CD1c-positive myeloid dendritic cell (primary cell): Measurements from ENCODE around the gene LIN28A.

Experiments used
- DNase-seq: peaks from one replicate; pipeline ENCODE4 v3.0.0-alpha.2; 2016; ENCODE audit errors: extremely low spot score

The LIN28A gene

DNA sequence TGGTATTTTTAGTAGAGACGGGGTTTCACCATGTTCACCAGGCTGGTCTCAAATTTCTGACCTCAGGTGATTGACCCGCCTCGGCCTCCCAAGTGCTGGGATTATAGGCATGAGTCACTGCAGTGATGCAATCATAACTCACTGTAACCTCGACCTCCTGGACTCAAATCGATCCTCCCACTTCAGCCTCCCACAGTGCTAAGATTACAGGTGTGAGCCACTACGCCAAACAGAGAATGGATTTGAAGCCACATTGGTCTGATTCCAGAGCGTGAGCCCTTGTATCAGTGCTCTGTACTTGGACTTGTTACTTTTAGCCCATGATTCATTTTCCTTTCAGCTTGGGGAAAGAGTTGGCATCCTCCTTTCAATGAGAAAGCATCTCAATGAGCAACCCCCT lies 23.2 kb upstream of the LIN28A start:
- no peak for DNase-seq

GRCh38 chr1:26388791-26389445 lies 21.7 kb upstream of the LIN28A start:
- no peak for DNase-seq

DNA sequence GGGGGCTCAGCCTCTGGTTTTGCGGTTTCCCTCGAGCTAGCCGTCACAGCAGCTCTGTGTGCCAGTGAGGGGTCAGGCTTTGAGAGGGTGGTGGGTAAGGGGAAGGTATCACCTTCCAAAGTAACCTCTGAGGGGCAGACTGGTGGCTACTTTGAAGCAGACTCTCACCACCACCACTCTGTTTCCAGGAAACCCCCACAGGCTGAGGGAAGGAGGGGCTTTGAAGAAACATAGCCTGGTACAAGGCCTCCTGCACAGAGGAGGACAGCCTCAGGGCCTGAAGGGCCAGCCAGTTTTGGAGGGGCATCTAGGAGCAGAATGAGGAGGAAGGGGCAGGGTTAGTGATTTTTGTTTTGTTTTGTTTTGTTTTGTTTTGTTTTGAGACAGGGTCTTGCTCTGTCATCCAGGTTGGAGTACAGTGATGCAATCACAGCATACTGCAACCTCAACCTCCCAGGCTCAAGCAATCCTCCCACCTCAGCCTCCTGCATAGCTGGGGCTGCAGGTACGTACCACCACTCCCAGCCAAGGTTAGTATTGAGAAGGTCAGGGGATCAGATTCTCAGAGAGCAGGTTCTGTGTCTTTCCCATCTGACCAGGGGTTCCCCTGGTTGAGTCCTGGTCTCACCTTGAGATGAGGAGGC lies 20.9 kb upstream of the LIN28A start:
- DNase-seq: no peak

GRCh38 chr1:26391450-26391849 lies 19.2 kb upstream of the LIN28A start:
- peak; percentile 65 for DNase-seq

DNA sequence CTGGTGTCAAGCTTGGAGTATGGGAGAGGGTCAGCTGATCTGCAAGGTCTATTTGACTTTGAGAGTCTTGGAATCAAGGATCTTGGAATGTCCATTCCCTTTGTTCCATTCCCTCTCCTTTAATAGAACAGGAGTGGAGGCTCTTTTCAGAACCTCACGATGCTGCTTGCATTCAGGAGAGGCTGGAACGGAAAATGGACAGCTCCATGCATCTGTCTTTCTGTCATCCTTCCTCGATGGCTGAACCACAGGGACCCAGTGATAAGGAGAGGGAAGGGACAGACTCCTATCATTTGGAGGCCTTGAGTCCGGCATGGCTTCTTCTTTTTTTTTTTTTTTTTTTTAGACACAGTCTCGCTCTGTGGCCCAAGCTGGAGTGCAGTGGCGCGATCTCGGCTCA lies 14.9 kb upstream of the LIN28A start:
- DNase-seq: no peak

DNA sequence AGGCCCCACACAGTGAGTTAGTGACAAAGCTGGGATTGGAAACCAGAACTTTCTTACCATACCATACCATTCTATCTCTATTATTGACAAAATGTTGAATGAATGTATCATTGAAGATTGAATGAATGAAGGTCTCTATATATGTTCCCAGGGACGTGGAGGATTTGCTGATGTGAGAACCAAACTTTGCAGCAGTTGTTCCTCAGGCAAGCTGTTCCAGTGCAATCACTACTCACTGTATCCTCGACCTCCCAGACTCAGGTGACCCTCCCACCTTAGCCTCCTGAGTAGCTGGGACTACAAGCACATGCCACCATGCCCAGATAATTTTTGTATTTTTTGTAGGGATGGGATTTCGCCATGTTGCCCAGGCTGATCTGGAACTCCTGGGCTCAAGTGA lies 11.6 kb upstream of the LIN28A start:
- no peak for DNase-seq

- no peak for DNase-seq
Observed at GRCh38 chr1:26401891-26402290, 8.7 kb upstream of the LIN28A start.

GRCh38 chr1:26403656-26404055 lies 7.0 kb upstream of the LIN28A start:
- no peak for DNase-seq

DNA sequence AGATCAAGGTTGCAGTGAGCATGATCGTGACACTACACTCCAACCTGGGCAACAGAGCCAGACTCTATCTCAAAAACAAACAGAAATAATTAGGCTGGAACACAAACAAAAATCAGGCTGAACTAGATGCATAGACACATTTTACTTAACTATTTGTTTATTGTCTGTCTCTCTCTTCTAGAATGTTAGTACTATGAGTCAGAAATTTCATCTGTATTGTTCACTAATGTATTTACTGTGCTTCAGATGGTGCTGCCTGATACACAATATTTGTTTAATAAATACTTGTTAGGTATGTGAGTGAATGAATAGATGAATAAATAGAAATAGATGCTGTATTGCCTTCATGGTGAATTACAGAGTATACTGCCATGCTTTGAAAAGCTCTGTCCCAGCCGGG lies 6.0 kb upstream of the LIN28A start:
- DNase-seq: no peak

DNA sequence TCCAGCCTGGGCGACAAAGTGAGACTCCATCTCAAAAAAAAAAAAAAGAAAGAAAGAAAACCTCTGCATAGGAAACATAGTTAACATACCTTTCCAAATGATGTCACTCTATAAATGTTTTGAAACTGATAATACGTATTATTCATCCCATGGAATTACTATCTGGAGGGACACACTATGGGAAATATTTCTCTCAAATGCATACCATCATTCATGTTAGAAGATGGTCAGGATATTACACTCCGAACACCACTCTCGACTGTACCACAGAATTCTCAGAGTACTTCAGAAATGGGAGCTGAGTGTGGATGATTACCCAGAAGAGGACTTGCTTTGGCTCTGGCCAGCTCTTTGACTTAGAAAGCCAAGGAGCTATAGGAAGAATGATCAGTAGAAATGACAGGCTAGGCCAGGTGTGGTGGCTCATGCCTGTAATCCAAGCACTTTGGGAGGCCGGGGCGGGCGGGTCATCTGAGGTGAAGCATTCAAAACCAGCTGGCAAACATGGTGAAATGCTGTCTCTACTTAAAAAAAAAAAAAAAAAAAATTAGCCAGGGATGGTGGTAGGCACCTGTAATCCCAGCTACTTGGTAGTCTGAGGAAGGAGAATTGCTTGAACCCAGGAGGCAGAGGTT lies 5.2 kb upstream of the LIN28A start:
- DNase-seq: no peak

GRCh38 chr1:26408604-26409003 lies 2.0 kb upstream of the LIN28A start:
- peak; percentile 82 for DNase-seq

DNA sequence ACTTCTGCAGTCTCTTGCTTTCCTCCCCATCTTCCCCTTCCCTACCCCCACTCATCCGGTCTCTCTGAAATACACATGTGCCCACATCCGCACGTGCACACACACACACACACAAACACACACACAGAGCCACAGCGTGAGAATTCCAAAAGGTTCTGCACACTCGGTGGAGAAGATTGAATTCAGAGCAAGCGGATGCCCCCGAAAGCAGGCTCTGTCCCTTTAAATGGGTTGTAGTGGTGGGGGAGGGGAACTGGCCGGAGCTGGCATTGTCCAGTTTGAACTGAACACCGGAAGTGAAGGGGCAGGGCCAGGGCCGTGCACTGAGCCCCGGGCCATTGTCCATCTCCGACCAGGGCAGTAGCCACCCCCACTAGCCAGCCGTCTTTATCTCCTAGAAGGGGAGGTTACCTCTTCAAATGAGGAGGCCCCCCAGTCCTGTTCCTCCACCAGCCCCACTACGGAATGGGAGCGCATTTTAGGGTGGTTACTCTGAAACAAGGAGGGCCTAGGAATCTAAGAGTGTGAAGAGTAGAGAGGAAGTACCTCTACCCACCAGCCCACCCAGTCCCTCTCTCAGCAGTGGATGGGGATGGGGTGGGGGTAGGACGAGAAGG lies 1.3 kb upstream of the LIN28A start:
- no peak for DNase-seq

DNA sequence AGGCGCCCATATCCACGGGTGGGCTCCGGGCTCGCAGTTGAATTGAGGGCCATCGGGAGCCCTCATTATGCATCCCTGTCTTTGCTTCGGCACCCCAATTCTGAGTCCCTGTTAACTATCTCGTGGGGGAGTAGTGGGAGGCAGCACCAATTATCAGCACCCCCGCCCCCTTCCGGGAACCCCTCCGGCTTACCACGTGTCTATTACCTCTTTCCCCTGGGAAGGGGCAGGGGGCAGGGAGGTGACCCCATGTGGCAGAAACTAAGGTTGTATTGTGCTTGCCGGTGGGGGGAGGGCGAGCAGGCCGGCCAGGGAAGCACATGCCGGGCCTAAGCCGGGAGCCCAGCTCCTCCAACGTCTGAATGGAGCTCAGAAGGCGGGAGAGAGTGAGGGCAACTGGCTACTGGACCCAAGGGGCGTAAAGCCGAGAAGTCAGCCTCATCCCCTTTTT lies 1.0 kb downstream of the LIN28A start:
- DNase-seq: no peak

DNA sequence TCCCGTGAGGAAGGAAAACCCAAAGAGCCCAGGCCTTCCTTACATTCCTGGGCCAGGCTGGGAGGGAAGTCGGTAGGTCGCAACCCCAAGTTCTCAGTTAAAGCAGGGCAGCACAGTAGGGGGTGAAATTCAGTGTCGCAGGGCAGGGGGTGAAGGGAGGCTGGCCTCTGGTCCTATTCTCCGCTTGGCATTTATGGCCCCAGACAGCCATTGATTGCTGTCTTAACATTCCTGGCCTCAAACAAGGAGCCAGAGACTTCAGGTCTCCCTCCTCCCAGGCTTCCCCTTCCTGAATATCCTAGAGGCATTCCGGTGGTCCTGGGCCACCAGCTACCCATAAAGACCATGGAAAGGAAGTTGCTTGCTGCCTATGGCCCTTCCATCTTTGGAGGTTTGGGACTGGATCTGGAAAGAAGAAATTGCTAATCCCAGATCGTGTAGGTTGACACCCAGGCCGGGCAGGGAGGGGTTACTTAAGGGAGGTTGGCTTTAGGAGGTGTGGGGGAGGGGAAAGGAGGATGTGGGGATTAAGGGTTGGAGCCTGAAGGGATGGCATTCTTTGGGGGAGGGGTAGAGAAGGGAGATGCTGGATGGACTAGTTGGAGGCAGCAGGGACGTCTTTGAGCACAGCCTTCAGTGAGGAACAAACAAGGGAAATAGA lies 1.7 kb downstream of the LIN28A start:
- DNase-seq: no peak

DNA sequence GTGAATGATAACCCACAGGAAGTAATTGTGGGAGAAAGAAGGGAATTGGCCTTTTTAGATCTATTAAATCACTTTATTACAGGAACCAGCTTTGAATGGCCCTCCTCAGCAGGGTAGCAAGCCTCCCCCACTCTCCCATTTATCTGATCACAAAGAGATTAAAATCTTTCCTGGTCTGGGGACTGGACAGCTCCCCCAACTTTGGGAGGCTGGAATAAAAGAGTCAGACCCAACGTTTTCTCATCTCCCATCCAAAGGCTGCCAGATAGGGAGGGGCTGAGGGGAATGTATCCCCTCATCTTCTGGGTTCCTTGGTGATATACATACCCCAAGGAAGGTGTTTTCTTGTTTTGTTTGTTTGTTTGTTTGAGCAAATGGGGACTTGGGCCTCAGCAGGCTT lies 2.4 kb downstream of the LIN28A start:
- no peak for DNase-seq

GRCh38 chr1:26417111-26417759 lies 6.6 kb downstream of the LIN28A start:
- DNase-seq: peak; percentile 81

DNA sequence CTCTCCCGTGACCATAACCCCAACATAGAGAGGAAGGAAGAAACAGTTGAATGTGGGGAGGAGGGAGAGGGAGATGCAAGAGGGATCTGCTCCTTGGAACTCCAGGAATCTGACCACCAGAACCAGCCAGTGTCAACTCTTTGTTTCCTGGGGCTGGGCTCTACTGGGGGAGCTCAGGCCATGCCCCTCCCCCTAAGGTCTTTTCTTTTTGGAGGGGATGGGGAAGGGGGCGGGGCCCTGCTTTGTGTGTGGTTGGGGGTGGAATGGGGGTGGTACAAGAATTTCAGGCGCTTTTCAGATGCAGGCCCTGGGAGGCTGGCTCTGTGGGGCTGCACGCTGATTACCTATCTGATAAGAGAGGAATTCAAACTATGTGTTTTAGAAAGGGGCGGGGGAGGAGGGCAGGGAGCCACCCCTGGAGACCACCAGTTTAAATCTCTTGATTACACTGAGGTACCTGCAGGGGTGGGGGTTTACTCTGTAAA lies 8.3 kb downstream of the LIN28A start:
- no peak for DNase-seq

DNA sequence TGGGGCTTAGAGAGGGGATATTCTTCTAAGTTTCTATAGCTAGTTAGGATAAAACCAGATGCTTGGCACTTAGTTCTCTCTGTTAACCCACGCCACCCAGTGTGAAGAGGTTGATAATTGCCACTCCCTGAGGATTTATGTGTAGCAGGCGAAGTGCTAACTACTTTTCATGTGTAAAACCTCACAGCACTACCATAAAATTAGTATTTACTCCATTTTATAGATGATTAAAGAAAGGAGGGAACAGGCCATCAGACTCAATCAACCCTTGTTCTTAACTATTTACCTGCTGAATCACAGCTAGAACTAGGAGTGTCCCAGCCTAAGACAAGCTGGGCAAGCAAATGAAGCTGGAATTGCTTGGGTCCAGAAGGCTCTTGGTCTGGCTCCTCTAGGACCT lies 8.9 kb downstream of the LIN28A start:
- DNase-seq: no peak

DNA sequence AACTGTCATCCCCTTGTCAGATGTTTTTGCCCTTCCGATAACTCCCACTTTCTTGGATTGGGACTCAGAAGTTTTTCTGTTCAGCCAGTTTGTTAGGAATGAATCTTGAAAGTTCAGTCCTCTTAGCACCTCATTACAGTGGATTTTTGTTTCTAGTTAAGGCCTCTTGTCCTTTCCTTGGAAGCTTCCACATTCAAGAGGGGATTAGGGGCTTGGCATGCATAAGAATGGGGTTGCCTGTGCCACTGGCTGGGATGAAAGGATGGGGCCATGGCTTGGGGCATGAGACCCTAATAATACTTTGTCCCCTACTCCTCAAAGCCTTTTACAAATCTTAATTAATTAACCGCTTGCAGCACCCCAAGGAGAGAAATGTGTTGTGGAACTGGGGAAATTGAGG lies 19.1 kb downstream of the LIN28A start:
- DNase-seq: no peak

DNA sequence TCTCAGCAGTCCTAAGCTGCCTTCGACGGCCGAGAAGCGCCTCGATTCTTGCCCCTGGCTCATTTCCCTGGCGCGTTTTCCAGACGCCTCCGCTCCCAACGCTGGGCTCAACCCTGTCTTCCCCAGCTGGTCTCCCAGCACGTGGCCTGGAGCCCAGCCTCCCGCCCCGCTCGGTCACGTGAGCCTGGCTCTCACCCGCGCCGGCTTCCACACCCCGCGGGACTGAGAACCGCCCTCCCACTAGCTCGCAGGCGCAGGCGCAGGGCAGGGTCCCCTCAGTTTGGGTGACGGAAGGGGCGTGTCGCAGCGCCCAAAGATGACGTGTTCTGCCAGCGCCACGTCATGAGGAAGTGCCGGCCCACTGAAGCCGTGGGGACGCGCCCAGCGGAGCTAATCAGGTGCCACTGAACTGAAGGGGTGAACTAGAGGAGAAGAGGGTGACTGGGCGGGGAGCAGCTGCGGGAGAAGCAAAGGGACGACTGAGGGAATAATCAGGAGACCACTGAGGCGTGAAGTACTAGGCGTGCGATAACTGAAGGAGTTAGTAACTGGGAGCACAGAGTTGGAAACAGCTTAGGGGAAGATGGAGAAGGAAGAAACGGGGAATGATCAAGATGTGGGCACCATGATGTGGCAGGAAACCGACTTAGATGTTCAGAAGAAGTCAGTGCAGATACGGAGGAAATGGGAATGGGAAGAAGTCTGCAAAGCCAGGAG lies 21.5 kb downstream of the LIN28A start, which contains the start of gene DHDDS:
Gene DHDDS, plus strand, starts transcription at position 343 of the 717 bp plus-strand sequence. CDS start 625 bp downstream, outside the sequence.
- DNase-seq: peak; percentile 99

DNA sequence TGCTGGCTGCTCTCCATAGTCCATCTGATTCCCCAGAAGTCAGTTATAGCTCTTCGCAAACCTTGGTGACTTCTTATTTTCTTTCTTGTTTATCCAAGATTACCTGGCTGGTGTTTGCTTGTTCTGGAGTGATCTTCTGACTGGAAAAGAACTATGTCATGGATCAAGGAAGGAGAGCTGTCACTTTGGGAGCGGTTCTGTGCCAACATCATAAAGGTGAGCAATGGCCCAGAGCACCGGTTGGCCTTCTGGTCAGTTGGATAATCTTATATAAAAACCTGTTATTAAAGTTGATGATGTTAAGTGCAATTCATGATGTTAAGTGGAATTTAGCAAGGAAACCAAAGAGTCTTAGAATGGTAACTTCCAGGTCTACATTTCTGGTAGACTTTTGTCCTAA lies 22.2 kb downstream of the LIN28A start:
- DNase-seq: no peak
